Suprapubic skin (tissue), 3 donors: ENCODE measurements around the gene NHEJ1.

ENCODE experiments used
- EP300 ChIP-seq: sonication (generic); formaldehyde crosslinking; IDR thresholded peaks from one replicate; pipeline ENCODE4 v1.6.1; 2017; ENCODE audit warnings: antibody characterized with exemption
- TF ChIP-seq, protein P1 (sequence below), 2 donors: fragments of 200-600 bp in 1 of 2; fragments of 450-650 bp in 1 of 2; sonication (generic) in 1 of 2; IDR thresholded peaks; one replicate each; pipeline ENCODE4 v1.5.1; 2016 to 2019; ENCODE audit warnings: antibody characterized with exemption in 2 of 2, mild to moderate bottlenecking in 1 of 2, moderate library complexity in 1 of 2

DNA sequence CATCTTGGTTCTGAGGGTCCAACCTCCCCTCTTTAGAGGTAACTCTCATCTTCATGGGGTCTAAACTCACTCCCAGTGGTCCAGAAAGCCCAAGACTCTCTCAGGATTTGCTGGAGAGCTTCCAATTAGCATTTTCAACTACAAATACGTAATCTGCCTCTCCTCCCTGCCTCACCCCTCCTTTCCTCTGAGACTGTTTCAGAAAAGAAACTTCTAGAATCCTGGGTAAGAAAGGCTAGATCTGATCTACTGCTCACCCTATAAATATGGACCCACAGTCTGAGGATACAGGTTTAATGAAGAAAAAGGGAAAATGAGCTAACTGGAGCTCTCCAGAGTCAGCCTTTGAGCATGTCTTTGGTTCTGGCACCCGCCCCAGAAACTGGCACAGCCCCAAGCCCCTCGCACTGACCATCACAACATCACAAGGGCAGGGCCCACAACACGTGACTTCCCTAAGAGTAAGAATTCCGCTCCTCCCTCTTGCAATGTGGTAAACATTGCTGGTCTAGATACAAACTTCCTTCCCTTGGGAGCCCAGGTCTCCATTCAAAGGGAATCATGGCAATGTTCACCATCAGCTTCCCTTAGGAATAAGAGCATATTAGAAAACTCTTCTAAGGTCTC is 78.2 kb downstream of the NHEJ1 start:
- TF ChIP-seq, protein P1, sequence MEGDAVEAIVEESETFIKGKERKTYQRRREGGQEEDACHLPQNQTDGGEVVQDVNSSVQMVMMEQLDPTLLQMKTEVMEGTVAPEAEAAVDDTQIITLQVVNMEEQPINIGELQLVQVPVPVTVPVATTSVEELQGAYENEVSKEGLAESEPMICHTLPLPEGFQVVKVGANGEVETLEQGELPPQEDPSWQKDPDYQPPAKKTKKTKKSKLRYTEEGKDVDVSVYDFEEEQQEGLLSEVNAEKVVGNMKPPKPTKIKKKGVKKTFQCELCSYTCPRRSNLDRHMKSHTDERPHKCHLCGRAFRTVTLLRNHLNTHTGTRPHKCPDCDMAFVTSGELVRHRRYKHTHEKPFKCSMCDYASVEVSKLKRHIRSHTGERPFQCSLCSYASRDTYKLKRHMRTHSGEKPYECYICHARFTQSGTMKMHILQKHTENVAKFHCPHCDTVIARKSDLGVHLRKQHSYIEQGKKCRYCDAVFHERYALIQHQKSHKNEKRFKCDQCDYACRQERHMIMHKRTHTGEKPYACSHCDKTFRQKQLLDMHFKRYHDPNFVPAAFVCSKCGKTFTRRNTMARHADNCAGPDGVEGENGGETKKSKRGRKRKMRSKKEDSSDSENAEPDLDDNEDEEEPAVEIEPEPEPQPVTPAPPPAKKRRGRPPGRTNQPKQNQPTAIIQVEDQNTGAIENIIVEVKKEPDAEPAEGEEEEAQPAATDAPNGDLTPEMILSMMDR (IDR thresholded peaks at IDR 0.05): no peak
- TF ChIP-seq EP300: no peak
